Mesenteric fat pad (tissue), 1 donor: ENCODE results near the gene DDN. TPM values are rescaled to one million over a fixed set of nuclear protein-coding genes. Genes with fewer than 3 reads are reported as not detected.

Experiments used
- DNase-seq: peaks from one replicate; pipeline ENCODE4 v3.0.0-alpha.2; 2020; ENCODE audit warnings: low spot score
- total RNA-seq: library from RNA; stranded (reverse); fragmentation: NEBNext Ultra II Directional; extraction: Animal tissue kit (Norgen Biotek cat#: 25700); gene quantifications from one replicate; pipeline ENCODE4 v1.2.1, GENCODE V29; 2021
- donor health status: DM: yes; HTN: yes; CAD: no.

The DDN gene
- total RNA-seq, 1 donor from 2014 or later = 0.10 TPM

GRCh38 chr12:49015196-49015595 is 16.0 kb upstream of the DDN start:
- DNase-seq = no peak

GRCh38 chr12:49014547-49014946 is 15.4 kb upstream of the DDN start:
- no peak for DNase-seq

DNA sequence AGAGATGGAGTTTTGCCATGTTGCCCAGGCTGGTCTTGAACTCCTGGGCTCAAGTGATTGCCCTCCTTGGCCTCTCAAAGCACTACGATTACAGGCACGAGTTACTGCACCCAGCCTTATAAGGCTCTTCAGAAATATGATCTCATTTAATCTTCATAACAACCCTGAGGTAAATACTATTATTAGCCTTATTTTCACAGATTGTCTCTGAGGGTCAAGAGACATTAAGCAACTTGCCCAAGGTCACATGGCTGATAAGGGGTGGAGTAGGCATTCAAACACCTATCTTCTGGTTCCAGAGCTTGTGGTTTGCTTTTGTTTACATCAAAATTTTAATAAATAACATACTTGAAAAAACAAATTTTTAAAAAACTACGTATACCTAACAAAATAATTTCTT is 14.3 kb upstream of the DDN start:
- no peak for DNase-seq

DNA sequence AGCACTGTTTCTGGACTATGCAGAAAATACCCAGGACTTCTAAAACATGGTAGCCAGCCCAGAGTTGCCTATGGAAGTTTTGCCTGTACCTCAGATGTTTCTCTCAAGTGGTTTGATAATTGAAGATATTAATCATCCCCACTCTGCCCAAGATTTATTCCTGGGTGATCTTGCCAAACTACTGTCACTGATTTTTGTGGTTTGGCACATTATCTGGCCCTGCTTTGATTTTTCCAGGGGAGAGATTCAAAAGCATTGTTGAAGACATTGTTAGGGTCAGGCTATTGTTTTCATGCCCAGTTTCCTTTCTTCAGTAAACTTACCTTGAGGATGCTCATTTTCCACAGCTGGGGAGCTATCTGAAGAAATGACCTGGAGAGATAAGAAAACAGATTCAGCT is 13.6 kb upstream of the DDN start:
- DNase-seq = no peak

DNA sequence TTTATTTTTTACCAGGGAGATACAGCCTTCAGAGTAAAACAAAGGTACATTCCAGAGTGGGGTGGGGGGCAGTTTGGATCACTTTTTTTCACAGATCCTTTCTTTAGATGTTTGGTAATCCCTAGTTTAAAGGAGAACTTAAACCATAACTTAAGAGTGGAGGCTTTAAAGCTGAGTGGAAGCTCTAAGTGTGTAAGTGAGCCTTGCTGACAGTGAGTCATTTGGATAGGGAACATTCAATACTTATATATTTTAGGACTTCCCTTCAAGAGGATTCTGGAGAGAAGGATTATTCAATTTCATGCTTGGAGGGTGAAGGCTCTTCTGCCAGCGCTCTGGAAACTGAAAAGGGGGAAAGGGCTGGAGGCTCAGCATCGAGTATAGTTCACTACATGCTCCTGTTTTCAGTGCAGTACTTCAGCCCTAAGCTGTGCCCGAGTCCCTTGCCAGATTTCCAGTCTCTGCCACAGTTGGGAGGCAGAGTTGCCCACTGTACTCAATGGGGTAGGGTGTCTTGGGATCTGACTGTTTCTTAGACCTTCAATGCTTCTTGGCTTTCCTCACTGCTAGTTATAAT is 11.0 kb upstream of the DDN start:
- DNase-seq = no peak

GRCh38 chr12:49008943-49009342 is 9.8 kb upstream of the DDN start:
- no peak for DNase-seq

DNA sequence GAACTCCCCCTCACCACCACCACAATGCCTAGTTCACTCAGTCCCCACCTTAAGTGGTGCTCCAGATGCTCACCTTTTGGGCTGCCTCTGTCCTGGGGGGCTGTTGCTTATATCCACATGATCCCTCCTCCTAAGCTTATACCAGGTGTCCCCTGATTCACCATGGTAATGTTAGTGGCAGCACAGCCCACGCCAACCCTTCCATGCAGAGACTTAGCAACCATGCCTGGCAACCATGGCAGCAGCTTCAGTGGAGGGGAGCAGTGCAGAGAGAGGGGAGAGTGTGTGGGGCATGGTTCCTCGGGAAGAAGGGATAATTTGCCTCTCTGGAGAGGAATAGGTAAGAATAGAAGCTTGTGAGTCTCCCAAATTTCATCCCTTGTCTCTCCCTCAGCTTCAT is 1.2 kb upstream of the DDN start:
- no peak for DNase-seq

GRCh38 chr12:48998497-48999353 is 450 bp downstream of the DDN start:
- DNase-seq = no peak

GRCh38 chr12:48997719-48998496 is 1.3 kb downstream of the DDN start:
- no peak for DNase-seq

DNA sequence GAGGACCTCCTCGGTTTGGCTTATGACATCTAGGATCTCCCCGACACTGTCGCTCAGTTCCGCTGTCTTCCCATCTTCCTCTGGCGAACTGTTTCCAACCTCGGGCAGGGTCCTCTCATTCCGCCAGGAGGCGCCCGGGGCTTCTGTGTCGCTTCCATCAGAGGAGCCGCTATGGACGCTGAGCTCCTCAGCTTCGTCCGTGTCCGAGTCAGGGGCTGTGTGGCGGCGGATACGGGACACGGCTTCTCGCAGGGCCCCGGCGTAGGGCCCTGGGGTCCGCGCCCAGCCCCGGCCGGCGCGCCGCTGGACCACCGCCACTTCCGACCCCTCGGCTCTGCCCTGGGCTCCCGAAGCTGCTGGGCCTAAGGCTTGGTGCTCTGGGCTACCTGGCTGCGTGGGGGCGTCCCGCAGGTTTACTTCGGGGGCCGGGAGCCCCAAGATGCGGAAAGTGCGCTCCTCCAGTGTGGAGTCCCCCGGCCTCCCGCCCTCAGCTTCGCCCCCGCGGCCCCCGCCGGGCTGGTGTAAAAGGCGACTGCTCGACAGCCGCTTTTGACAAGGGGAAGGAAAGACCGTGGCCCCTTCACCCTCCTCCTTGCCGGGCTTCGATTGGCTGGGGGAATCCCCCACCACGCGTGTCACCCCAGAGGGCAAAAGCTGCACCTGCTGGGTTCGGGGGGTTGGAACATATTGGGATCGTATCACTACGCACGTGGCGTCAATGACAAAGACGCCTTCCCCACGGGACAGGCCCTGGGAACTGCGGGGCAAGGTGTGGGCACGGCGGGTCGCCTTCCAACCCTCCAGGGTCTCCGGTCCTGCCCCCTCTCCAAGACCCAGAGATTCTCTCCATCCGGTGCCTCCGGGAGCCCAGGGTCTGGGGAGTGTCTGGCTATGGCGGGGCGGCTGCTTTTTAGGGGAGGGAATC is 2.1 kb downstream of the DDN start:
- DNase-seq = peak; percentile 92

- DNase-seq = no peak
These were observed 3.9 kb downstream of the DDN start for GRCh38 chr12:48995086-48995879.

DNA sequence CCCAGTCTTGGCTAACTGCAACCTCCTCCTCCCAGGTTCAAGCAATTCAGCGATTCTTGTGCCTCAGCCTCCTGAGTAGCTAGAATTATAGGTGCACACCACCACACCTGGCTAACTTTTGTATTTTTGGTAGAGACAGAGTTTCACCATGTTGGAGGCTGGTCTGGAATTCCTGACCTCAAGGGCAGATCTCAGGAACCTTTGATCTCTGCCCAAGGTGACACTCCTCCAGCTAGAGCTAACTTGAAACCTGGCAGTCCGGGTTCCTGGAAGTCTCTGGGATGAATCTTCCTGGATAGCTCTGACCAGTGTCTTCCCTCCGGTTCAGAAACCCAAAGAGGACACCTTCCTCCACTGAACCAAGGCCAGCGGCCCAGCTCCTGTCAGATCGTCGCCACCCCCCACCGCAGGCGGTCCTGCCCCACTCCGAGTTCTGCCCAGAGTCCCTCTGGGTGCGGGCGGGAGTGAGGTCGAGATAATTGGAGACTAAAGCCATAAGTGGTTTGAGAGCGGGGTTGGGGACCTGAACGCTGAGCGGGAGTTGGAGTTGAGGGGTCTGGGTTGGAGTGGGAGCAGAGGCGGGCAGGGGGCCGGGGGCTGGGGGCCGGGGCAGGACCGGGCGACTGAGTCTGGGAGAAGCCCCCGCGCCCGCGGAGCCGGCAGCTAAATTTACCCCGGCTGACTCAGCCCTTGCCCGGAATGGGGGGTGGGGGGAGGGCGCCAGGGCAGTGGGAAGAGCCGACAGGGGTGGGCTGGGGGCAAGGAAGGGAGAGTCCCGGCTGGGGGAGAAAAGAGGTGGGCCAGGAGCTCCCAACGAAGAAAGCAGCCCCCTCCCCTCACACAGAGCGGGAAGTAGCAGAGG is 4.7 kb downstream of the DDN start:
- DNase-seq = no peak

DNA sequence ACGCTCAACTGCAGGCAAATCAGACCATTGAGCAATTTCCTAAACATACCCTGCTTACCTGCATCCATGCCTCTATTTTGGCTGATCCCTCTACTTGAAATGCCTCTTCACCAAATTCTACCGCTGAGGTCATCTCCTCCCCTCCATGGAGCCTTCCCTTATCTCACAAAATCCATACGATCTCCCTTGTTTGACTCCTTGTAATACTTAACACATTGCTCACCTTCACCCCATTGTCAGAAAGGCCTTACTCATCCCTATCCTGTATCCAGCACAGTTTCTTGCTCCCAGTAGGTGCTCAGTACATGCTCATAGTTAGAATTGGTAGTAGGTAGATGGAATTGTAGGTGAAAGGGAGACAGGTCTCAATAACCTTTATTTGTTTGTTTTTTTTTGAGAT is 5.4 kb downstream of the DDN start:
- DNase-seq = no peak

GRCh38 chr12:48991247-48992050 is 7.7 kb downstream of the DDN start:
- no peak for DNase-seq

GRCh38 chr12:48990552-48990951 is 8.6 kb downstream of the DDN start:
- DNase-seq = no peak

GRCh38 chr12:48988030-48988649 is 11.0 kb downstream of the DDN start:
- no peak for DNase-seq

DNA sequence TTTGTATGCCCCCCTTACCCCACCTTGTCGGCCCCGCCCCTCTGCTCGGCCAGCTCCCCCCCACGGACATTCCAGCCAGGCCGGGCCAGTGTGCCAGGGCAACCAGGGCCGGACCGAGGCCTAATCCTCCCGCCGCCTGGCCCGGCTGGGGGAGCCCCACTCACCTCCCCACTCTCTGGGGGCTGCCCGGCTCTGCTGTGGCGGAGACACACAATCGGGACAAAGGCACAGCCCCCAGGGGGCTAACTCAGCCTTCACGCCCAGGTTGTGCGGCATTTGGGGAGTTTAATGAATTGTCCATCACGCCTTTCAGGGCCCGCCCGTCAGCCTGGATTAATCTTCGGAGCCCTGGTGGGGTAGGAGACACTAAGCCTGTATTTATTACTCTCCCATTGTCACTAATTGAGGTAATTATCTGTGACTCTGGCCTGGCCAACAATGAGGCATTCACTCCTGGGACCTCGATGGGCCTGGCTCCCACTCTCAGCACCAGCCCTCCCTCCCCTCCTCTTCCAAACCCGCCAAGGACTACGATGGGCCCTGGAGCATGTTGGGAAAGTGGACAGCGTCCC is 12.4 kb downstream of the DDN start:
- no peak for DNase-seq

- DNase-seq = no peak
These were observed 13.3 kb downstream of the DDN start for GRCh38 chr12:48985901-48986300.
